Trophoblast cell (in vitro differentiated cells and primary cell): Measurements from ENCODE around the gene NDUFV3.

ENCODE experiments used
- DNase-seq, 2 donors: peaks; one replicate each; pipeline ENCODE4 v3.0.0-alpha.2; 2016
- H2AFZ ChIP-seq: 2 replicates; pipeline ENCODE4 v1.6.1; 2013; ENCODE audit warnings: low read length, moderate library complexity, mild to moderate bottlenecking; ENCODE audit not compliant: insufficient read depth, poor library complexity
- H2AK5ac ChIP-seq: 2 replicates; pipeline ENCODE4 v1.6.1; 2013; ENCODE audit warnings: mild to moderate bottlenecking, low read length
- H2BK120ac ChIP-seq: 2 replicates; pipeline ENCODE4 v1.6.1; 2013; ENCODE audit warnings: low read length, mild to moderate bottlenecking, moderate library complexity; ENCODE audit not compliant: insufficient read depth, poor library complexity
- H2BK12ac ChIP-seq: 2 replicates; pipeline ENCODE4 v1.6.1; 2013; ENCODE audit warnings: mild to moderate bottlenecking, low read length, moderate library complexity
- H2BK5ac ChIP-seq: 2 replicates; pipeline ENCODE4 v1.6.1; 2013; ENCODE audit warnings: low read length, low read depth, moderate library complexity, mild to moderate bottlenecking; ENCODE audit not compliant: poor library complexity
- H3K14ac ChIP-seq: 2 replicates; pipeline ENCODE4 v1.6.1; 2013; ENCODE audit warnings: mild to moderate bottlenecking, low read length
- H3K18ac ChIP-seq: 2 replicates; pipeline ENCODE4 v1.6.1; 2013; ENCODE audit warnings: mild to moderate bottlenecking, low read length
- H3K23ac ChIP-seq: 2 replicates; pipeline ENCODE4 v1.6.1; 2013; ENCODE audit warnings: low read length
- H3K27ac ChIP-seq: 2 replicates; pipeline ENCODE4 v1.5.1; 2013; ENCODE audit warnings: low read depth, mild to moderate bottlenecking, inconsistent platforms, low read length, moderate library complexity
- H3K27me3 ChIP-seq: 2 replicates; pipeline ENCODE4 v1.6.1; 2013; ENCODE audit warnings: inconsistent platforms, mild to moderate bottlenecking, low read length, moderate library complexity; ENCODE audit not compliant: insufficient read depth
- H3K36me3 ChIP-seq, 2 experiments: 1 replicate in 1 of 2; 2 replicates in 1 of 2; pipeline ENCODE4 v1.6.1; 2013; ENCODE audit warnings: low read length in 2 of 2, mild to moderate bottlenecking in 2 of 2, moderate library complexity in 1 of 2; ENCODE audit not compliant: insufficient read depth in 2 of 2, control insufficient read depth in 1 of 2
- H3K4ac ChIP-seq: 2 replicates; pipeline ENCODE4 v1.6.1; 2013; ENCODE audit warnings: low read depth, mild to moderate bottlenecking, low read length, moderate library complexity
- H3K4me1 ChIP-seq, 2 experiments: 1 replicate in 1 of 2; 2 replicates in 1 of 2; pipeline ENCODE4 v1.6.1; 2013; ENCODE audit warnings: low read length in 2 of 2, mild to moderate bottlenecking in 2 of 2, moderate library complexity in 1 of 2; ENCODE audit not compliant: insufficient read depth in 2 of 2, control insufficient read depth in 1 of 2
- H3K4me2 ChIP-seq: 2 replicates; pipeline ENCODE4 v1.6.1; 2013; ENCODE audit warnings: inconsistent platforms, mild to moderate bottlenecking, low read length, moderate library complexity
- H3K4me3 ChIP-seq: 2 replicates; pipeline ENCODE4 v1.5.1; 2013; ENCODE audit warnings: mild to moderate bottlenecking, low read depth, low read length, inconsistent platforms
- H3K79me1 ChIP-seq: one replicate; pipeline ENCODE4 v1.6.1; 2013; ENCODE audit warnings: low read length
- H3K79me2 ChIP-seq: 2 replicates; pipeline ENCODE4 v1.6.1; 2013; ENCODE audit warnings: low read length, mild to moderate bottlenecking; ENCODE audit not compliant: control insufficient read depth, insufficient read depth, poor library complexity
- H3K9ac ChIP-seq: 2 replicates; pipeline ENCODE4 v1.6.1; 2013; ENCODE audit warnings: mild to moderate bottlenecking, low read length
- H3K9me3 ChIP-seq: 2 replicates; pipeline ENCODE4 v1.6.1; 2013; ENCODE audit warnings: low read depth, mild to moderate bottlenecking, control low read depth, inconsistent platforms, low read length; ENCODE audit not compliant: insufficient read depth
- H4K12ac ChIP-seq: 2 replicates; pipeline ENCODE4 v1.6.1; 2013; ENCODE audit warnings: low read depth, mild to moderate bottlenecking, low read length, moderate library complexity
- H4K8ac ChIP-seq: 2 replicates; pipeline ENCODE4 v1.6.1; 2013; ENCODE audit warnings: low read depth, mild to moderate bottlenecking, low read length, moderate library complexity
- H4K91ac ChIP-seq: one replicate; pipeline ENCODE4 v1.6.1; 2013; ENCODE audit warnings: low read depth, mild to moderate bottlenecking, low read length, moderate library complexity
- WGBS: extraction: QIAGEN DNeasy Blood & Tissue Kit; methylation state at CpG from one replicate; pipeline ENCODE4 v1.1.7; 2013; ENCODE audit warnings: missing lambda C conversion rate; ENCODE audit not compliant: insufficient read length, insufficient coverage; ENCODE audit errors: extremely low coverage; 5-methylcytosine and 5-hydroxymethylcytosine counted together

NDUFV3 gene

DNA sequence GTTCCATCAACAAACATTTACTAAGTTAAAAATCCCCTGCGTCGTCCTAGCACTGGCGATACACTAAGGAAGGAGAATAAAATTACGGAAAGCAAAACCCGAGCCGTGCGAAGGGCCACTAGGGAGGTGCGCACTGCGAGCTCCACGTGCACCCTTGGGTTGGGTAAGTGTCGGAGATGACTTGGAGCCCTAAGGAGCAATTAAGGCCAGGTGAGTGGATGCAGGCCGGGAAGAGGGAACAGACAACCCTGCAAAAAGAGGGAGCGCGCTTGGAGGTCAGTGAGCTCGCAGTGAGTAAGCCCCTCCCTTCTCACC, 14.5 kb upstream of the NDUFV3 start:
- Histone ChIP-seq H3K9me3 (no peaks in the 10 kb centered on the region), H3K9ac (peak overlapping the region; percentile 77), H2BK12ac (no peak overlapping the region), H2BK120ac (peak overlapping the region; percentile 72), H3K14ac (peak overlapping the region; percentile 73), H2BK5ac (no peak overlapping the region), H3K18ac (peak overlapping the region; percentile 82), H4K8ac (peak overlapping the region; percentile 88), H2AK5ac (peak overlapping the region; percentile 74), H3K4me2 (peak overlapping the region; percentile 98), H3K4ac (peak overlapping the region; percentile 85), H3K79me2 (peaks cover 4% of the 10 kb centered on the region), H3K79me1 (peaks cover 8% of the 10 kb centered on the region), H3K4me3 (peak overlapping the region; percentile 96), H4K91ac (peak overlapping the region; percentile 70), H2AFZ (peak overlapping the region; percentile 98), H3K36me3 (peaks cover 11 to 15% of the 10 kb centered on the region in 2 experiments), H3K27ac (peak overlapping the region; percentile 59), H4K12ac (peak overlapping the region; percentile 83), H3K23ac (no peak overlapping the region), H3K27me3 (no peaks in the 10 kb centered on the region), H3K4me1 (peaks cover 4 to 5% of the 10 kb centered on the region in 2 experiments)
- no CpG with 5 or more reads among the region's 15 CpGs for WGBS
- DNase-seq, result no peak

GRCh38 chr21:42878993-42879787, 13.9 kb upstream of the NDUFV3 start, which contains the start of gene WDR4:
WDR4 (minus strand) TSS chr21:42879539; CDS start chr21:42879495, 44 bp downstream.
- H3K79me1 ChIP-seq, result peaks cover 8% of the 10 kb centered on the region
- H3K9ac ChIP-seq, result peak within 1 kb of the TSS; percentile 96
- H3K36me3 ChIP-seq, result peaks cover 11 to 12% of the 10 kb centered on the region in 2 experiments
- H2AFZ ChIP-seq, result peak within 1 kb of the TSS; percentile 98
- H3K4me1 ChIP-seq, result peaks cover 4 to 5% of the 10 kb centered on the region in 2 experiments
- no peaks in the 10 kb centered on the region for H3K9me3 ChIP-seq
- H3K4me3 ChIP-seq, result peak within 1 kb of the TSS; percentile 96
- DNase-seq, result peak; percentile 98 to 100
- peak within 1 kb of the TSS; percentile 83 for H4K12ac ChIP-seq
- peak within 1 kb of the TSS; percentile 72 for H2BK120ac ChIP-seq
- no peak within 1 kb of the TSS for H3K23ac ChIP-seq
- no CpG with 5 or more reads among the region's 80 CpGs for WGBS
- H3K79me2 ChIP-seq, result peaks cover 4% of the 10 kb centered on the region
- peak within 1 kb of the TSS; percentile 85 for H3K4ac ChIP-seq
- H4K8ac ChIP-seq, result peak within 1 kb of the TSS; percentile 88
- peak within 1 kb of the TSS; percentile 83 for H3K27ac ChIP-seq
- H2BK5ac ChIP-seq, result peak within 1 kb of the TSS; percentile 16
- no peak within 1 kb of the TSS for H2BK12ac ChIP-seq
- peak within 1 kb of the TSS; percentile 73 for H3K14ac ChIP-seq
- peak within 1 kb of the TSS; percentile 82 for H3K18ac ChIP-seq
- peak within 1 kb of the TSS; percentile 70 for H4K91ac ChIP-seq
- H3K27me3 ChIP-seq, result no peaks in the 10 kb centered on the region
- peak within 1 kb of the TSS; percentile 74 for H2AK5ac ChIP-seq
- peak within 1 kb of the TSS; percentile 98 for H3K4me2 ChIP-seq

DNA sequence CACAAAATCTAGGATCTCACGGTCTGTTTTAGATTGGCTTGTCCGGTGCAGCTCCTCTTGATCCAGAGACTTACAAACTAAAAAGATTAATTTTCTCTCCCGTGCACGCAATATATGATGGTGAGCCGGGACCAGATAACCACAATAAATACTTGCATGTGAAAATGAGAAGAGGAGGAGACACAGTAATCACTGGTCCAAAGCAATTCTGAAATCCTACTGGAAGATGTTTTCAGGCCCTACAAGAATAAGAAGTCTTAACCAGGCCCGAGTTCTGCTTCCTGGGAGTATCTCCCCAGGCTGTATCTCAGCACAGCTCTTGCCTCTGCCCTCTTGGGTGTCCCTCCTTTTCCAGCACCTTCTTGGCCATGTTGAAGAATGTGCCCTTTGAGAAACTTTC, 12.8 kb upstream of the NDUFV3 start:
- Histone ChIP-seq H2BK5ac (no peak overlapping the region), H3K27ac (no peak overlapping the region), H3K9me3 (no peaks in the 10 kb centered on the region), H4K12ac (peak overlapping the region; percentile 65), H3K18ac (no peak overlapping the region), H3K4me3 (no peak overlapping the region), H3K79me1 (peaks cover 8% of the 10 kb centered on the region), H4K91ac (no peak overlapping the region), H3K4me1 (peaks cover 4 to 5% of the 10 kb centered on the region in 2 experiments), H3K23ac (no peak overlapping the region), H3K4me2 (peak overlapping the region; percentile 98), H3K27me3 (no peaks in the 10 kb centered on the region), H3K79me2 (peaks cover 4% of the 10 kb centered on the region), H2BK12ac (no peak overlapping the region), H2AFZ (no peak overlapping the region), H2BK120ac (no peak overlapping the region), H3K4ac (no peak overlapping the region), H2AK5ac (peak overlapping the region; percentile 35), H3K36me3 (peaks cover 8 to 11% of the 10 kb centered on the region in 2 experiments), H3K14ac (no peak overlapping the region), H3K9ac (no peak overlapping the region), H4K8ac (peak overlapping the region; percentile 76)
- WGBS, result no CpG with 5 or more reads among the region's 6 CpGs
- DNase-seq, result no peak

DNA sequence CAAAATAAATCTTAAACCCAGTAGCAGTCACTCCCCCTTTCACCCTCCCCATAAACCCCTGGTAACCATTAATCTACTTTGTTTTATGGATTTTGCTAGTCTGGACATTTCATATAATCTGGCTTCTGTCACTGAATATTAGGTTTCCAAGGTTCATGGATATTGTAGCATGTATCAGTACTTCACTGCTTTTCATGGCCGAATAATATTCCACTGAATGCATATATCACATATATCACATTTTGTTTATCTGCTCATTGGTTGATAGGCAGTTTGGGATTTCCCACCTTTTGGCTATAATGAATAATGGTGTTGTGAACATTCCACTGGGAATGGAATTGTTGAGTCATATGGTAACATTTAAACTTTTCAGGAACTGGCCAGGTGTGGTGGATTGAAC, 9.2 kb upstream of the NDUFV3 start:
- H2BK5ac ChIP-seq, result no peak overlapping the region
- no peak overlapping the region for H4K8ac ChIP-seq
- peaks cover 4 to 5% of the 10 kb centered on the region in 2 experiments for H3K4me1 ChIP-seq
- H3K9me3 ChIP-seq, result no peaks in the 10 kb centered on the region
- no peak overlapping the region for H4K12ac ChIP-seq
- no peak overlapping the region for H2BK12ac ChIP-seq
- no peak overlapping the region for H3K14ac ChIP-seq
- no peak overlapping the region for H2AFZ ChIP-seq
- no peak overlapping the region for H3K4me2 ChIP-seq
- peaks cover 8% of the 10 kb centered on the region for H3K79me1 ChIP-seq
- H3K79me2 ChIP-seq, result peaks cover 2% of the 10 kb centered on the region
- no peak overlapping the region for H3K27ac ChIP-seq
- H3K36me3 ChIP-seq, result no peaks in the 10 kb centered on the region
- H2BK120ac ChIP-seq, result no peak overlapping the region
- H3K9ac ChIP-seq, result no peak overlapping the region
- no peak overlapping the region for H2AK5ac ChIP-seq
- H3K4ac ChIP-seq, result no peak overlapping the region
- no peaks in the 10 kb centered on the region for H3K27me3 ChIP-seq
- DNase-seq, result peak in 1 of 2 donors; percentile 39
- H3K23ac ChIP-seq, result no peak overlapping the region
- no CpG with 5 or more reads among the region's 1 CpG for WGBS
- H3K18ac ChIP-seq, result no peak overlapping the region
- no peak overlapping the region for H4K91ac ChIP-seq
- no peak overlapping the region for H3K4me3 ChIP-seq
